Keratinocyte (primary cell): ENCODE measurements around the gene CTNND1. TPM values are rescaled to one million over a fixed set of nuclear protein-coding genes. Genes with fewer than 3 reads are reported as not detected.

ENCODE experiments used
- DNase-seq: peaks from one replicate; pipeline ENCODE4 v3.0.0-alpha.2; 2011; ENCODE audit warnings: low read depth, missing footprints, low spot score
- FAIRE-seq: peaks from 2 replicates; lab custom pipeline; 2011; peaks lifted over from hg19 to GRCh38; lab: Jason Lieb, UNC
- H2AFZ ChIP-seq: 2 replicates; pipeline ENCODE4 v1.6.0; 2012; ENCODE audit warnings: low read length, control low read depth, inconsistent platforms; ENCODE audit not compliant: control insufficient read depth
- H3K27ac ChIP-seq: 2 replicates; pipeline ENCODE4 v1.5.1; 2011; ENCODE audit warnings: low read length; ENCODE audit not compliant: control insufficient read depth, insufficient read depth
- H3K27me3 ChIP-seq: 3 replicates; pipeline ENCODE4 v1.6.0; 2011; ENCODE audit warnings: low read length; ENCODE audit not compliant: control insufficient read depth, insufficient read depth; ENCODE audit errors: extremely low read depth
- H3K36me3 ChIP-seq, 2 experiments: 2 replicates in 1 of 2; 3 replicates in 1 of 2; pipeline ENCODE4 v1.5.1; 2011; ENCODE audit warnings: low read length in 2 of 2, mild to moderate bottlenecking in 1 of 2; ENCODE audit not compliant: control insufficient read depth in 2 of 2, insufficient read depth in 2 of 2; ENCODE audit errors: extremely low read depth in 1 of 2
- H3K4me1 ChIP-seq: 3 replicates; pipeline ENCODE4 v1.5.1; 2011; ENCODE audit warnings: low read length; ENCODE audit not compliant: control insufficient read depth, insufficient read depth; ENCODE audit errors: extremely low read depth
- H3K4me2 ChIP-seq: 3 replicates; pipeline ENCODE4 v1.6.0; 2011; ENCODE audit warnings: low read depth, low read length; ENCODE audit not compliant: control insufficient read depth, insufficient read depth; ENCODE audit errors: extremely low read depth
- H3K4me3 ChIP-seq, 3 experiments: fragments of 200-600 bp in 1 of 3; sonication (generic) in 1 of 3; 2 replicates in 2 of 3; 3 replicates in 1 of 3; pipeline ENCODE4 v1.5.1; 2011 to 2016; ENCODE audit warnings: low read length in 3 of 3, mild to moderate bottlenecking in 3 of 3, control low read depth in 2 of 3, inconsistent platforms in 1 of 3, low read depth in 1 of 3, mixed read lengths in 1 of 3, mixed run types in 1 of 3, moderate library complexity in 1 of 3; ENCODE audit not compliant: control insufficient read depth in 2 of 3, insufficient read depth in 2 of 3; ENCODE audit errors: extremely low read depth in 1 of 3
- H3K79me2 ChIP-seq: 2 replicates; pipeline ENCODE4 v1.6.0; 2012; ENCODE audit warnings: low read length; ENCODE audit not compliant: control insufficient read depth, insufficient read depth
- H3K9ac ChIP-seq: 3 replicates; pipeline ENCODE4 v1.6.0; 2011; ENCODE audit warnings: low read length; ENCODE audit not compliant: control insufficient read depth, insufficient read depth; ENCODE audit errors: extremely low read depth
- H3K9me1 ChIP-seq: 3 replicates; pipeline ENCODE4 v1.6.0; 2011; ENCODE audit warnings: low read length; ENCODE audit not compliant: control insufficient read depth, insufficient read depth; ENCODE audit errors: extremely low read depth
- H3K9me3 ChIP-seq: 2 replicates; pipeline ENCODE4 v1.5.1; 2012; ENCODE audit warnings: low read depth, low read length; ENCODE audit not compliant: control insufficient read depth
- H4K20me1 ChIP-seq: 3 replicates; pipeline ENCODE4 v1.6.0; 2011; ENCODE audit warnings: low read length; ENCODE audit not compliant: control insufficient read depth, insufficient read depth; ENCODE audit errors: extremely low read depth
- EZH2 ChIP-seq: IDR thresholded peaks from one replicate; pipeline ENCODE4 v1.6.1; 2012; ENCODE audit warnings: inconsistent platforms, mild to moderate bottlenecking, low read length, moderate library complexity
- dilution Hi-C: fragments of 300-500 bp; cut with MboI; formaldehyde crosslinking; loops from one replicate; pipeline ENCODE4 v1.7.0; 2020; ENCODE audit warnings: low sequenced_read_pairs; ENCODE audit not compliant: extremely low pct_ligation_motif_present
- polyA plus RNA-seq, 5 experiments: library from polyadenylated mRNA; depleted of rRNA in 3 of 5; stranded (reverse) in 3 of 5; stranded (forward) in 1 of 5; unstranded in 1 of 5; fragments of >200 nt; gene quantifications; 1 replicate in 1 of 5; 2 replicates in 3 of 5; 3 replicates in 1 of 5; pipeline versions ENCODE4 v1.2.1 to v1.2.3, GENCODE V29; 2011 to 2012; ENCODE audit warnings: missing spikeins in 2 of 5, low read depth in 1 of 5, low replicate concordance in 1 of 5
- TF ChIP-seq, protein P1 (sequence below), 3 experiments: IDR thresholded peaks in 1 of 3; conservative IDR thresholded peaks in 1 of 3; optimal IDR thresholded peaks in 1 of 3; 2 replicates in 2 of 3; 3 replicates in 1 of 3; pipeline versions ENCODE3 to v1.5.1; 2011; ENCODE audit warnings: low read length in 3 of 3, mild to moderate bottlenecking in 3 of 3, moderate library complexity in 2 of 3, control low read depth in 1 of 3, inconsistent platforms in 1 of 3; ENCODE audit not compliant: insufficient read depth in 2 of 3; ENCODE audit errors: extremely low read depth in 1 of 3

Gene CTNND1
- polyA plus RNA-seq, 1 donor (not counting 4 experiments of a cell fraction or from before 2014, with no cell fraction given): 144 TPM

DNA sequence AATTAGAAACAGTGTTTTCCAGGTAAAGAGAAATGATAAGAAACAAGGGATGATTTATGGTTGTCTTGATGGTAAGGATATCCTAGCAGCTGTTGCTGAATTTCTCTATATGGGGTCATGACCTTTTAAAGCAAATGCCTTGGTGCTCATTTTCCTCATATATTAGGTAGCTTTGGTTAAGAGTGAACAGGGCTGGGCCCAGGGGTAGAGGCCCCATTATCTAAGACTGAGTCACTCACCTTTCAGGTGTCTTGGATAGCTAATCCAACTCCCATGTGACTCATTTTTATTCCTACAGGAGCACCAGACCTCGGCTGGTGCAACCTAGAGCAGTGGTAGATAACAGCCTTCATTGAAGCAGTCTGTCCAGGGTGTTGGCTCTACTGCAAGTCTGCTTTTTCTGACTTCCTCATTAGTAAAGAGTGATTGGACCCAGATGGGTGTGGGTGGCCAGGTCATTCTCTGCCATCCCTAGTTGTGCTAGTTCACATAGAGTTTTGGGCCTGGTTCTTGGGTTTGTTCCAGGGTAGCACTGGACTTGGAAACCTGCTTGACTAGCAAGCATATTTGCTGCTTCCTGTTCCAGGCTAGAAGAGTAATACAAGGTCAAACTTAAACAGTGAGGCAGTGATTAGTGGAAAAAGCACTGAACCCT, 37.4 kb downstream of the CTNND1 start:
- dilution Hi-C loops: no loop called here
- H3K27me3 ChIP-seq: no peaks in the 10 kb centered on the region
- H3K4me1 ChIP-seq: peaks cover 24% of the 10 kb centered on the region
- peak overlapping the region; percentile 49 for H3K9ac ChIP-seq
- H3K36me3 ChIP-seq: peaks cover 24 to 39% of the 10 kb centered on the region in 2 experiments
- H4K20me1 ChIP-seq: peaks cover 5% of the 10 kb centered on the region
- H3K4me3 ChIP-seq: peak overlapping the region in 2 of 3 experiments; percentile 27 to 34
- DNase-seq (peak; percentile 89), FAIRE-seq (peak; percentile 92)
- peaks cover 73% of the 10 kb centered on the region for H3K79me2 ChIP-seq
- H3K4me2 ChIP-seq: peak overlapping the region; percentile 80
- TF ChIP-seq EZH2: no peak
- TF ChIP-seq, protein P1, sequence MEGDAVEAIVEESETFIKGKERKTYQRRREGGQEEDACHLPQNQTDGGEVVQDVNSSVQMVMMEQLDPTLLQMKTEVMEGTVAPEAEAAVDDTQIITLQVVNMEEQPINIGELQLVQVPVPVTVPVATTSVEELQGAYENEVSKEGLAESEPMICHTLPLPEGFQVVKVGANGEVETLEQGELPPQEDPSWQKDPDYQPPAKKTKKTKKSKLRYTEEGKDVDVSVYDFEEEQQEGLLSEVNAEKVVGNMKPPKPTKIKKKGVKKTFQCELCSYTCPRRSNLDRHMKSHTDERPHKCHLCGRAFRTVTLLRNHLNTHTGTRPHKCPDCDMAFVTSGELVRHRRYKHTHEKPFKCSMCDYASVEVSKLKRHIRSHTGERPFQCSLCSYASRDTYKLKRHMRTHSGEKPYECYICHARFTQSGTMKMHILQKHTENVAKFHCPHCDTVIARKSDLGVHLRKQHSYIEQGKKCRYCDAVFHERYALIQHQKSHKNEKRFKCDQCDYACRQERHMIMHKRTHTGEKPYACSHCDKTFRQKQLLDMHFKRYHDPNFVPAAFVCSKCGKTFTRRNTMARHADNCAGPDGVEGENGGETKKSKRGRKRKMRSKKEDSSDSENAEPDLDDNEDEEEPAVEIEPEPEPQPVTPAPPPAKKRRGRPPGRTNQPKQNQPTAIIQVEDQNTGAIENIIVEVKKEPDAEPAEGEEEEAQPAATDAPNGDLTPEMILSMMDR (optimal IDR thresholded peaks at IDR 0.05 in 1 of 3, IDR thresholded peaks at IDR 0.05 in 1 of 3, conservative IDR thresholded peaks at IDR 0.05 in 1 of 3; ENCODE audit: extremely low read depth in 1 of 3, insufficient read depth in 2 of 3, low read length in 3 of 3): no peak
- H3K27ac ChIP-seq: peak overlapping the region; percentile 89
- no peaks in the 10 kb centered on the region for H3K9me1 ChIP-seq
- no peak overlapping the region for H2AFZ ChIP-seq
- H3K9me3 ChIP-seq: no peaks in the 10 kb centered on the region

DNA sequence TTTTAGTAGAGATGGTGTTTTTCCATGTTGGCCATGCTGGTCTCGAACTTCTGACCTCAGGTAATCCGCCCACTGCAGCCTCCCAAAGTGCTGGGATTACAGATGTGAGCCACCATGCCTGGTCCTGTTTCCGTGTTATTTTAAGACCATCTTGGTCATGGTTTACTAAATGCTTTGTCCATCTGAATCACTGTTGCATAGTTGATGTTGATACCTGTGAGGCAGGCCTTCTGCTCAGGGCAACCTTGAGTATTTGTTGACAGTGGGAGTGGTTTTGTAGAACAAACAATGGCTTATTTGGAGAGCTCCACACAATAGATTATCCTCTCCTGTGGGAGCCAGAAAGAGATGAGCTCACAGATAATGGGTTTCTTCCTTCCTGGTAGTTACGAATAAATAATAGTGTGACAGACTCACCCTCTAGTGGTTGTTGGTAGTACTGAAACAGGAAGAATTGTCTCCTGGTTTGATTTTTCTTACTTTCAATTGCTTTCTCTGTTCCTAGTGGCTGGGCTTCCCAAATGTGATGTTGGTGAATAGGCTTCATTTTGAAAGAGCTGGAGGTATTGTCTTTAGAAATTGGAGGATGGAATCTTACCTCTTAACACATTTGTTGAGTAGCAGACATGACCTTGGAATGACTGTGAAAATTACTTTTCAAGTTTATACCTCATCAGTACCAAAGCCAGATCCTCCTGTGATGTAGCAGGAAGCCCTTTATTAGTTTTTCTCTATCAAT, 39.0 kb downstream of the CTNND1 start:
- Histone ChIP-seq H3K4me2 (no peak overlapping the region), H3K4me3 (peak overlapping the region in 1 of 3 experiments; percentile 7), H2AFZ (no peak overlapping the region), H3K9me3 (no peaks in the 10 kb centered on the region), H3K27ac (peak overlapping the region; percentile 23), H3K9ac (no peak overlapping the region), H4K20me1 (peaks cover 5% of the 10 kb centered on the region), H3K36me3 (peaks cover 29 to 47% of the 10 kb centered on the region in 2 experiments), H3K9me1 (no peaks in the 10 kb centered on the region), H3K4me1 (peaks cover 24% of the 10 kb centered on the region), H3K79me2 (peaks cover 64% of the 10 kb centered on the region), H3K27me3 (no peaks in the 10 kb centered on the region)
- TF ChIP-seq EZH2: no peak
- TF ChIP-seq, protein P1 (optimal IDR thresholded peaks at IDR 0.05 in 1 of 3, IDR thresholded peaks at IDR 0.05 in 1 of 3, conservative IDR thresholded peaks at IDR 0.05 in 1 of 3; ENCODE audit: extremely low read depth in 1 of 3, insufficient read depth in 2 of 3, low read length in 3 of 3): peak in 2 of 3 experiments; percentile 63 to 82
- FAIRE-seq (peak; percentile 67), DNase-seq (peak; percentile 66)
- dilution Hi-C loops: no loop called here
